Measurements from ENCODE around the gene ZNF280B. TPM values are rescaled to one million over a fixed set of nuclear protein-coding genes. Genes with fewer than 3 reads are reported as not detected.
"Not testable (repeated sequence)": the region's sequence is repeated elsewhere in the genome, so short reads cannot be mapped to it uniquely, and the experiment has no call there.

ZNF280B gene
- total and polyA plus RNA-seq, 2 experiments from 2014 or later: 5.5 to 6.7 TPM

- no peak for TF ChIP-seq ZNF462 (CRISPR knock-in tag; IDR thresholded peaks at IDR 0.05)
- no peak for TF ChIP-seq POLR2AphosphoS5 (IDR thresholded peaks at IDR 0.05; ENCODE audit: low read depth)
- TF ChIP-seq NANOG (IDR thresholded peaks at IDR 0.05; ENCODE audit: borderline replicate concordance): no peak
- TF ChIP-seq EZH2 (IDR thresholded peaks at IDR 0.05; ENCODE audit: low read depth, unreplicated experiment): no peak
- TF ChIP-seq ZNF114 (CRISPR knock-in tag; IDR thresholded peaks at IDR 0.05): no peak
- TF ChIP-seq ZNF331 (CRISPR knock-in tag; IDR thresholded peaks at IDR 0.05; ENCODE audit: low read depth): no peak
- TF ChIP-seq REST (IDR thresholded peaks at IDR 0.05; ENCODE audit: unreplicated experiment): no peak
- TF ChIP-seq, protein P1, sequence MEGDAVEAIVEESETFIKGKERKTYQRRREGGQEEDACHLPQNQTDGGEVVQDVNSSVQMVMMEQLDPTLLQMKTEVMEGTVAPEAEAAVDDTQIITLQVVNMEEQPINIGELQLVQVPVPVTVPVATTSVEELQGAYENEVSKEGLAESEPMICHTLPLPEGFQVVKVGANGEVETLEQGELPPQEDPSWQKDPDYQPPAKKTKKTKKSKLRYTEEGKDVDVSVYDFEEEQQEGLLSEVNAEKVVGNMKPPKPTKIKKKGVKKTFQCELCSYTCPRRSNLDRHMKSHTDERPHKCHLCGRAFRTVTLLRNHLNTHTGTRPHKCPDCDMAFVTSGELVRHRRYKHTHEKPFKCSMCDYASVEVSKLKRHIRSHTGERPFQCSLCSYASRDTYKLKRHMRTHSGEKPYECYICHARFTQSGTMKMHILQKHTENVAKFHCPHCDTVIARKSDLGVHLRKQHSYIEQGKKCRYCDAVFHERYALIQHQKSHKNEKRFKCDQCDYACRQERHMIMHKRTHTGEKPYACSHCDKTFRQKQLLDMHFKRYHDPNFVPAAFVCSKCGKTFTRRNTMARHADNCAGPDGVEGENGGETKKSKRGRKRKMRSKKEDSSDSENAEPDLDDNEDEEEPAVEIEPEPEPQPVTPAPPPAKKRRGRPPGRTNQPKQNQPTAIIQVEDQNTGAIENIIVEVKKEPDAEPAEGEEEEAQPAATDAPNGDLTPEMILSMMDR (conservative IDR thresholded peaks at IDR 0.05; ENCODE audit: low read depth in 2 of 2): no peak
Measured at GRCh38 chr22:22474733-22475132, 33.8 kb downstream of the ZNF280B start (continued).

GRCh38 chr22:22471104-22471503 lies 37.4 kb downstream of the ZNF280B start:
- H3K4me3 Mint-ChIP-seq; H3F3A ChIP-seq (replicated peaks; ENCODE audit: low read depth); DNase-seq (ENCODE audit: low spot score); H3K4me2 ChIP-seq; H3K27ac ChIP-seq (ENCODE audit: low read depth); H3K4me3 ChIP-seq; H3K4me1 Mint-ChIP-seq; H3K9me2 ChIP-seq (ENCODE audit: insufficient read depth); H3K27ac Mint-ChIP-seq; H4K20me1 ChIP-seq (replicated peaks; ENCODE audit: insufficient read depth); H3K79me2 ChIP-seq (replicated peaks; ENCODE audit: insufficient read depth); H3K36me3 ChIP-seq (ENCODE audit: insufficient read depth); H3K4me1 ChIP-seq (ENCODE audit: insufficient read depth); ATAC-seq; H2AFZ ChIP-seq: not testable (repeated sequence)
- Mint-ChIP-seq H3K27me3 (ENCODE audit: insufficient read depth, low read depth, poor library complexity) (peaks cover 49% of the 10 kb centered on the region), H3K9me3 (peaks cover 43% of the 10 kb centered on the region), H3K36me3 (ENCODE audit: low read depth) (peaks cover 11% of the 10 kb centered on the region; the same call in 2 of the 3 replicates)
- peaks cover 97% of the 10 kb centered on the region for H3K27me3 ChIP-seq (ENCODE audit: insufficient read depth)

All from GM23338 (cell line).